Activated B cell treated with CpG ODN at 0.5 μM for 24 hours (primary cell): ENCODE data around the gene MYMK. TPM values are rescaled to one million over a fixed set of nuclear protein-coding genes. Genes with fewer than 3 reads are reported as not detected.

ENCODE experiments used
- ATAC-seq: fragments of 200-7000 bp; cut with Tn5 transposase; one replicate; pipeline ENCODE4 v1.10.0; 2021; ENCODE audit warnings: low read depth, mild to moderate bottlenecking, moderate library complexity
- CTCF ChIA-PET: fragments of 350-600 bp; sonication (Branson Sonifier 250); formaldehyde crosslinking; loops from one replicate; lab custom pipeline; 2021; ENCODE audit warnings: antibody characterized with exemption; lab: Charles Lee
- POLR2A ChIA-PET: fragments of 350-600 bp; sonication (Branson Sonifier 250); formaldehyde crosslinking; loops from one replicate; lab custom pipeline; 2021; ENCODE audit warnings: antibody characterized with exemption; lab: Charles Lee
- DNase-seq: peaks from one replicate; pipeline ENCODE4 v3.0.0; 2022
- H3K27ac Mint-ChIP-seq: one replicate; pipeline ENCODE4 v1.8.0; 2020; ENCODE audit warnings: mixed read lengths
- H3K27me3 Mint-ChIP-seq: one replicate; pipeline ENCODE4 v1.8.0; 2021; ENCODE audit warnings: mixed read lengths
- H3K36me3 Mint-ChIP-seq: one replicate; pipeline ENCODE4 v1.8.0; 2021; ENCODE audit warnings: low read depth, mixed read lengths
- H3K4me1 Mint-ChIP-seq: one replicate; pipeline ENCODE4 v1.8.0; 2021; ENCODE audit warnings: mixed read lengths
- H3K4me3 Mint-ChIP-seq: one replicate; pipeline ENCODE4 v1.8.0; 2020; ENCODE audit warnings: mild to moderate bottlenecking, mixed read lengths
- H3K9me3 Mint-ChIP-seq: one replicate; pipeline ENCODE4 v1.8.0; 2020; ENCODE audit warnings: mixed read lengths
- intact Hi-C: fragments of 100-400 bp; cut with micrococcal nuclease; formaldehyde crosslinking; loops from one replicate; pipeline ENCODE4 v1.15.1; 2024
- total RNA-seq: library from RNA; stranded (reverse); gene quantifications from 2 replicates; pipeline ENCODE4 v1.2.3, GENCODE V29; 2022
- TF ChIP-seq, protein P1 (sequence below): fragments of 200-600 bp; IDR thresholded peaks from one replicate; pipeline ENCODE4 v1.8.0; 2022; ENCODE audit warnings: antibody characterized with exemption, mild to moderate bottlenecking

MYMK gene
- total RNA-seq, 1 donor from 2014 or later: not detected

DNA sequence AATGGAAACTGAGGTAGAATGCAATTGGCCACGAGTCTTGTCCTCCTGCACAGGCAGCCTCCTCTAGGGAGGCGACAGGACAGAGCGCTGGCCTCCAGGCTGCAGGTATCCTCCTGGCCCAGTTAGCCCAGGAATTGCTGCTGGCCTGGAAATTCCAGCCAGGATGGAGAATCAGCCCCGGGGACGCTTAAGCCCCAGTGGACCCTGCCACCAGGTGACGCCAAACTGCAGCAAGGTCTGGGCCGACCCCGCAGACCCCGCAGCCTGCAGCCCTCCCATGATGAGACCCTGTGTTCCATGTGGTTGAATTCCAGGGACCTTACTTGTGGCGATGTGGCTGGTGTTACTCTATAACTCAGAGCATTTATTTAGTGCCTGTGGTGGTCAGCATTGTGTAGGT is 57.7 kb downstream of the MYMK start:
- DNase-seq: no peak
- no peak for ATAC-seq
- CTCF ChIA-PET: no interaction called here
- H3K9me3 Mint-ChIP-seq: no peaks in the 10 kb centered on the region
- H3K27me3 Mint-ChIP-seq: no peaks in the 10 kb centered on the region
- TF ChIP-seq, protein P1, sequence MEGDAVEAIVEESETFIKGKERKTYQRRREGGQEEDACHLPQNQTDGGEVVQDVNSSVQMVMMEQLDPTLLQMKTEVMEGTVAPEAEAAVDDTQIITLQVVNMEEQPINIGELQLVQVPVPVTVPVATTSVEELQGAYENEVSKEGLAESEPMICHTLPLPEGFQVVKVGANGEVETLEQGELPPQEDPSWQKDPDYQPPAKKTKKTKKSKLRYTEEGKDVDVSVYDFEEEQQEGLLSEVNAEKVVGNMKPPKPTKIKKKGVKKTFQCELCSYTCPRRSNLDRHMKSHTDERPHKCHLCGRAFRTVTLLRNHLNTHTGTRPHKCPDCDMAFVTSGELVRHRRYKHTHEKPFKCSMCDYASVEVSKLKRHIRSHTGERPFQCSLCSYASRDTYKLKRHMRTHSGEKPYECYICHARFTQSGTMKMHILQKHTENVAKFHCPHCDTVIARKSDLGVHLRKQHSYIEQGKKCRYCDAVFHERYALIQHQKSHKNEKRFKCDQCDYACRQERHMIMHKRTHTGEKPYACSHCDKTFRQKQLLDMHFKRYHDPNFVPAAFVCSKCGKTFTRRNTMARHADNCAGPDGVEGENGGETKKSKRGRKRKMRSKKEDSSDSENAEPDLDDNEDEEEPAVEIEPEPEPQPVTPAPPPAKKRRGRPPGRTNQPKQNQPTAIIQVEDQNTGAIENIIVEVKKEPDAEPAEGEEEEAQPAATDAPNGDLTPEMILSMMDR: no peak
- POLR2A ChIA-PET: no interaction called here
- H3K36me3 Mint-ChIP-seq: peaks cover 24% of the 10 kb centered on the region
- peaks cover 1% of the 10 kb centered on the region for H3K4me1 Mint-ChIP-seq
- intact Hi-C loops: no loop called here
- no peak overlapping the region for H3K4me3 Mint-ChIP-seq
- no peak overlapping the region for H3K27ac Mint-ChIP-seq

DNA sequence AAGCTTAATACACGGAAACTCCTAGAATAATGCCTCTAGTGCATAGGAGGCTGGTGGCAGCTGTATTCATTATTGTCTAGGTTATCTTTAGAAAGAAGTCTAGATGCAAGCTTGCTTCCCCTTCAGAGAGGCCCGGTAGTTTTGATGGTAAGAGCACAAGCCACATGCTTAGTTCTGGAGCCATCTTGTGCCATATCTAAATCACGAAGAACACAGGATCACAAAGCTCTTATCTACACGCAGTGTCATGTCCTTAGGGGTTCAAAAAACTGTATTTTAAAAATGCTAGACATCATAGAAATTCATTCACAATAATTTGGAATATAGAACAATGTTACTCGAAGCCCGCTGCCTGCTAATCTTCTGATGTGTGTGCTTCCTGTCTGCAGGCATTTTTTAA is 58.8 kb downstream of the MYMK start:
- intact Hi-C loops: no loop called here
- ChIA-PET CTCF (no interaction called here), POLR2A (interaction anchor here (1.1 kb wide), 1 partner anchor 13 kb away, joined by 3 read pairs; no protein-coding TSS in a partner anchor)
- Mint-ChIP-seq H3K27ac (no peak overlapping the region), H3K36me3 (peaks cover 16% of the 10 kb centered on the region), H3K9me3 (no peaks in the 10 kb centered on the region), H3K4me1 (peaks cover 9% of the 10 kb centered on the region), H3K27me3 (no peaks in the 10 kb centered on the region), H3K4me3 (no peak overlapping the region)
- DNase-seq: no peak
- no peak for ATAC-seq
- TF ChIP-seq, protein P1: no peak

DNA sequence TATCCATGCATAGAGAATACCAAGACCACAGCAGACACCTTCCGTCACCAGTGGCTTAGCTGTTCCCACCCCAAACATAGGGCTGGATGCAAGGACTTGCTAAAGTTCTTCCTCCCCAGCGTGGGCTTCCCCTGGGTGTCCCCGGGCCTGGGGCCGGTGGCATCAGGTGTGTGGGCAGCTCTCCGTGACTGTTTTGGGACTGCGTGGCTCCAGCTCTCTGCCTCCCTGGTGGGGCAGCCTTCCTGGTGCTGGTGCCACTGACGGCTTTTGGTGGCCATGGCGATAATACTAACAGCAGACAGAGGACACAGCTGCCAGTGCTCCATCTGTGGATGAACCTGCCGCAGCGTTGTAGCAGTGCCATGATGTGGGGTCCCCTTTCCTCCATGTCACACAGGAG is 60.1 kb downstream of the MYMK start:
- ATAC-seq (no peak), DNase-seq (no peak)
- TF ChIP-seq, protein P1: no peak
- H3K27ac Mint-ChIP-seq: no peak overlapping the region
- CTCF ChIA-PET: no interaction called here
- POLR2A ChIA-PET: interaction anchor here (1.3 kb wide), 1 partner anchor 117 kb away, joined by 3 read pairs; the partner anchor contains the start of genes MED22 and RPL7A
- peaks cover 16% of the 10 kb centered on the region for H3K4me1 Mint-ChIP-seq
- intact Hi-C loops: no loop called here
- H3K36me3 Mint-ChIP-seq: peaks cover 14% of the 10 kb centered on the region
- no peaks in the 10 kb centered on the region for H3K27me3 Mint-ChIP-seq
- no peak overlapping the region for H3K4me3 Mint-ChIP-seq
- no peaks in the 10 kb centered on the region for H3K9me3 Mint-ChIP-seq

Other genes with a start within 250 kb of the MYMK start
- not detected in 2 replicates for gene ABO, start 249.8 kb downstream of the MYMK start, total RNA-seq
- gene SURF6, start 188.8 kb downstream of the MYMK start, total RNA-seq: 22.4 and 23.9 TPM in 2 replicates
- gene MED22, start 176.8 kb downstream of the MYMK start, total RNA-seq: 40.7 and 45.7 TPM in 2 replicates
- gene RPL7A, start 176.7 kb downstream of the MYMK start, total RNA-seq: 3,786 and 4,134 TPM in 2 replicates
- gene SURF1, start 168.5 kb downstream of the MYMK start, total RNA-seq: 33.6 and 38.9 TPM in 2 replicates
- 17.3 and 17.8 TPM in 2 replicates for gene SURF2, start 168.4 kb downstream of the MYMK start, total RNA-seq
- gene SURF4, start 148.9 kb downstream of the MYMK start, total RNA-seq: 57.0 and 58.2 TPM in 2 replicates
- 0.37 and 0.44 TPM in 2 replicates for gene STKLD1, start 148.6 kb downstream of the MYMK start, total RNA-seq
- gene REXO4, start 106.9 kb downstream of the MYMK start, total RNA-seq: 31.6 and 33.3 TPM in 2 replicates
- 1.9 TPM in 2 replicates for gene ADAMTS13, start 102.6 kb downstream of the MYMK start, total RNA-seq
- 13.8 and 15.0 TPM in 2 replicates for gene CACFD1, start 65.0 kb downstream of the MYMK start, total RNA-seq
- 32.9 and 37.4 TPM in 2 replicates for gene SLC2A6, start 45.9 kb downstream of the MYMK start, total RNA-seq
- gene ADAMTSL2, start 9.7 kb upstream of the MYMK start, total RNA-seq: not detected in 2 replicates
- gene FAM163B, start 84.4 kb upstream of the MYMK start, total RNA-seq: not detected in 2 replicates
- not detected in 2 replicates for gene DBH, start 111.4 kb upstream of the MYMK start, total RNA-seq
- gene SARDH, start 213.4 kb upstream of the MYMK start, total RNA-seq: not detected in 2 replicates